ENCODE data around the gene L3MBTL3. TPM values are rescaled to one million over a fixed set of nuclear protein-coding genes. Genes with fewer than 3 reads are reported as not detected.

The L3MBTL3 gene
- total RNA-seq, 1 donor from 2014 or later = 19.6 TPM

DNA sequence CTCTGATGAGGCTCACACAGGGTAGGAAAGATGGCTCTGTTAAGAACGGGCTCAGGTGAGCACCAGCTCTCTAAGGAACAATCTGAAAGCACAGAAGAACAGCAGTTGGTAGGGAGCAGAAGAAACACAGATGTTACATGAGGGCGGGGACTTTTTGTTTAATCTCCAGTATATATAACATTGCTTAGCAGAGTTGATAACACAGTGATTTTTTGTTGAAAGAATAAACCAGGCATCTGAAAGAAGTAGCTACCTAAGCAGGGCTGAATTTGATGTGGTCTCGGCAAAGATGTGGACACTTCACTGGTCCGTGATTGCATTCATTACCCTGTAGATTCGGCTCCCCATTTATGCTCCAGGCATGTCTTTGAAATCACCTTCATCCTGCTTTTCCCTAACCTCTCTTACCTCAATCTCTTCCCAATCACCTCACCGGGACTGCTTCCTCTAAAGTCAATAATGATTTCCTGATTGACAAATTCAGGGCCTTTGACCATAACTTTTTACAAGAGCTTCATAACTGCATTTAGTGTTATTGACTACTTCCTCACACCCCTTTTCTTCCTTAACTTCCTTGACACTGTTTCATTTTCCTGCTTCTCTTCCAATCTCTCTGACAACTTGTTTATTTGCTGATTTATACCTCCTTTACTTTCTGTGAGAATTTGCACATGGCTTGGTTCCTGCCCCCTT is 170.0 kb downstream of the L3MBTL3 start:
- intact Hi-C loops (cut with DNase I) = no loop called here
- no peaks in the 10 kb centered on the region for H3K4me1 ChIP-seq

DNA sequence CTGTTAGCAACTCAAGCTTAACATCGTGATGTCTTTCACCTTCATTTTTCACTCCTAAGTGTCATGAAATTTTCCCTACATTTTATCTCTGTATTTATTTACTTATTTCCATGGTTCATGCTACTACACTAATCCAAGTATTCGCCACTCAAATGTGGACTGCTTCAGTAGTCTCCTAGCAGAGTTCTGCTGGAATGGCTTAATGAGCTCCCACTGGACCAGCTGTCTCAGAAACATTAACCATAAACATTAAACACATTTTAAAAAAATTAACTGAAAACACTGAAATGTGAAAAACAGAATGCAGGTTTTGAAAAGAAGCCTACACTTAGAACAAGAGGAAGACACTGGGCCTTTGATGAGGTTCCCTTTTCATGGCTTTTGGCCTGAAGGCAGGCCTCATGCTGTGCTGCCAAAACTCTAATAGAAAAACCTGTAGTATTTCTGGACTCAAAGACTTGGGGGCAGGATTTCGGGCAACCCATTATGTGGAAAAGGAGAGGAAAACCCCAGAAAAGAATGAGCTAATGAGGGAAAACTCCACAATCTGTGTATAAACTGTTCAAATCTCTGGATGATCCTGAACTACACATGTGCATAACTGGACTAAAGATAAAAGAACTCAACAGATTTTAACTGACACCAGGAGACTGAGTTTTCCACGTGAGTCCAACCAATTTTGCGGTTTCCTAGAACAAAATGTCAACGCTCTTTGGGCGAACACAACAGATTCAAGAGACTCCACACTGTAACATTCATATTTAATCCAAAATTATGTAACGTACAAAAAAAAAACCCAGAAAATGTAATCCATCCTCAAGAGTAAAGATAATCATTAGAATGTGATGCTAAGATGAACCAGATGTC is 171.4 kb downstream of the L3MBTL3 start:
- TF ChIP-seq POLR2A (IDR thresholded peaks at IDR 0.05) = no peak
- no peak for TF ChIP-seq POLR2AphosphoS5 (IDR thresholded peaks at IDR 0.05; ENCODE audit: insufficient read depth in 1 of 2, low read depth in 1 of 2)
- TF ChIP-seq, protein P1, sequence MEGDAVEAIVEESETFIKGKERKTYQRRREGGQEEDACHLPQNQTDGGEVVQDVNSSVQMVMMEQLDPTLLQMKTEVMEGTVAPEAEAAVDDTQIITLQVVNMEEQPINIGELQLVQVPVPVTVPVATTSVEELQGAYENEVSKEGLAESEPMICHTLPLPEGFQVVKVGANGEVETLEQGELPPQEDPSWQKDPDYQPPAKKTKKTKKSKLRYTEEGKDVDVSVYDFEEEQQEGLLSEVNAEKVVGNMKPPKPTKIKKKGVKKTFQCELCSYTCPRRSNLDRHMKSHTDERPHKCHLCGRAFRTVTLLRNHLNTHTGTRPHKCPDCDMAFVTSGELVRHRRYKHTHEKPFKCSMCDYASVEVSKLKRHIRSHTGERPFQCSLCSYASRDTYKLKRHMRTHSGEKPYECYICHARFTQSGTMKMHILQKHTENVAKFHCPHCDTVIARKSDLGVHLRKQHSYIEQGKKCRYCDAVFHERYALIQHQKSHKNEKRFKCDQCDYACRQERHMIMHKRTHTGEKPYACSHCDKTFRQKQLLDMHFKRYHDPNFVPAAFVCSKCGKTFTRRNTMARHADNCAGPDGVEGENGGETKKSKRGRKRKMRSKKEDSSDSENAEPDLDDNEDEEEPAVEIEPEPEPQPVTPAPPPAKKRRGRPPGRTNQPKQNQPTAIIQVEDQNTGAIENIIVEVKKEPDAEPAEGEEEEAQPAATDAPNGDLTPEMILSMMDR (IDR thresholded peaks at IDR 0.05) = no peak
- no peak overlapping the region for H3K4me3 ChIP-seq
- intact Hi-C loops (cut with DNase I) = no loop called here

More for the DNA sequence above, 170.0 kb downstream of the L3MBTL3 start:
- Histone ChIP-seq H3K4me3 (no peak overlapping the region), H3K9me3 (no peaks in the 10 kb centered on the region), H3K36me3 (no peaks in the 10 kb centered on the region), H3K27ac (no peak overlapping the region), H3K27me3 (no peaks in the 10 kb centered on the region)
- no peak for TF ChIP-seq POLR2A (IDR thresholded peaks at IDR 0.05)
- no peak for TF ChIP-seq POLR2AphosphoS5 (IDR thresholded peaks at IDR 0.05; ENCODE audit: insufficient read depth in 1 of 2, low read depth in 1 of 2)
- TF ChIP-seq, protein P1 (IDR thresholded peaks at IDR 0.05) = no peak
- no peak for DNase-seq (ENCODE audit: extremely low spot score in 2 of 2)

More for the DNA sequence above, 171.4 kb downstream of the L3MBTL3 start:
- H3K36me3 ChIP-seq = no peaks in the 10 kb centered on the region
- no peak for DNase-seq (ENCODE audit: extremely low spot score in 2 of 2)
- no peaks in the 10 kb centered on the region for H3K9me3 ChIP-seq
- H3K27ac ChIP-seq = no peak overlapping the region
- H3K4me1 ChIP-seq = no peaks in the 10 kb centered on the region
- no peaks in the 10 kb centered on the region for H3K27me3 ChIP-seq

Other genes starting within 250 kb of the L3MBTL3 start
- gene TMEM244, start 157.3 kb upstream of the L3MBTL3 start, total RNA-seq = not detected
- 7.6 TPM for gene SAMD3, start 204.4 kb downstream of the L3MBTL3 start, total RNA-seq